NCI-H1930 (cell line): ENCODE results near the gene PPCDC.
A peak's percentile ranks its signal among the peaks of the same experiment; 100 is the strongest.

Experiments used
- DNase-seq, 2 experiments: peaks; one replicate each; lab custom pipeline; 2025; lab: John Stamatoyannopoulos, UW

Gene PPCDC

DNA sequence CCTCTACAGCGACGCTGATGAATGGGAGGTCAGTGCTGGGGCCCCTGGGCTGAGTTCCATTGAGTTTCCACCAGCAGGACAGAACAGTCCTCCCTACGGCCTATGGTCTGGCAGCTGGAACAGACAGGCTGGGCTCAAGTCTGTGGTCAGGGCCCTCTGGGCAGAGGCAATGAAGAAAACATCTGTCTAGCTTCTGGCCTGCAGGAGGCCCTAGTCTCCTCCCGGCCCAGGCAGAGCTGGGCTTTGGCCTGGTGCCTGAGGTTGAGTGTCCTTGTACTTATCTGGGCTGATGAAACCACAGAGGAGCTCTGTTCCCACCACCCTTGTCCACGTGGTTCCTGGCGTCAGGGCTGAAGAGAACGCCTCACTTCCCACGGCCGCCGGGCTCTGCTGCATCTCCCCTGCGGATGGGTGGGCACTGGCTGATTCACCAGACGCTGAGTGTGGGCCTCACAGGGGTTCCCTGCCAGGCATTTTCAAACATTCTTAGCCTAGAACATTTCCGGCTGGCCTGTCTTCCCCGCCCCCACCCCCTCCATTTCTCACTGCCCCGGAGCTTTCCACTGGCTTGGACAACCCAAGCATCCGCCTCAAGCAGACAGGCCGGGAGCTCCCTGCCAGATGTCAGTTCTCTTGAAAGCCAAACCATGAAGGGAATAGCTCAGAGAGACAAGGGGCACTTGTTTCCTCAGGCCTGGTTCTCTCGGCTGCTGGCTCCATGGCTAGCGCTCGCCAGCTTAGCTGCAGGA, 20.3 kb downstream of the PPCDC start:
- DNase-seq, result no peak

- no peak for DNase-seq
Measured at GRCh38 chr15:75044258-75044878, 21.0 kb downstream of the PPCDC start.

DNA sequence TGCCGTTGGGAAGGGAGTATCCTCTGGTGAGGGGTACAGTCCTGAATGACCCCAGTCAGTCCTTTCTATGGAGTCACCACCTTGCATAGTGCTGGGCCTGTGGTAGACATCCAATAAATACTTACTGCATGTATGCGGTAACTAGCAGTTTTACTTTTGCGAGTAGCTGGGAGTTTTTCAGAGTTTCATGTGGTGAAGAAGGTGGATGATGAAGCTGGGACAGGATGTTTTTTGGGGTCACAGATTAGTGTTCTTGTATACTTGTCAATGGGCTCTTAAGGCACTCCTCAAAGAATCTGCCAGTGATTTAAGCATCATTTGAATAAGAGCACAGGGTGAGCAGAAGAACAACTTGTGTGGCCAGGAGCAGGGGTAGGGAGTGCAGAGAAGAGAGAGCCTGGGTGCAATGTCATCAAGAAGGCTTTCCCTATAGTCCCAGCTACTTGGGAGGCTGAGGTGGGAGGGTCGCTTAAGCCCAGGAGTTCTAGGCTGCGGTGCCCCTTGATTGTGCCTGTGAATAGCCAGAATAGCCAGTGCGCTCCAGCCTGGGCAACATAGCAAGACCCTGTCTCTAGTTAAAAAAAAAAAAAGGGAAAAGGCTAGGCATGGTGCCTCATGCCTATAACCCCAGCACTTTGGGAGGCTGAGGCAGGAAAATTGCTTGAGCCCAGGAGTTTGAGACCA, 22.1 kb downstream of the PPCDC start:
- no peak for DNase-seq

DNA sequence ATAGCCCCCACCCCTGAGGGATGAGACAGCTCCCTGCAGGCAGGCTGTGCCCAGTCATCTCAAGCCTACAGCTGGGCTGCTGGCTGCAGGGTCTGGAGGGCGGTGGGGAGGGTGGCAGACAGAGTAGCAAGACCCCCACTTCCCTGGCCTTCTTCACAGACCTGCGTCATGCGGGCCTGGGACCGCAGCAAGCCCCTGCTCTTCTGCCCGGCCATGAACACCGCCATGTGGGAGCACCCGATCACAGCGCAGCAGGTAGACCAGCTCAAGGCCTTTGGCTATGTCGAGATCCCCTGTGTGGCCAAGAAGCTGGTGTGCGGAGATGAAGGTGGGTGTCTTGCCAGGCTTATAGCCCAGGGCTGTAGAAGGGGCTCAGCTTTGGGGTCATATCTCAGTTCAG, 25.0 kb downstream of the PPCDC start:
- no peak for DNase-seq

- no peak for DNase-seq
Measured at GRCh38 chr15:75049392-75049791, 26.0 kb downstream of the PPCDC start.

DNA sequence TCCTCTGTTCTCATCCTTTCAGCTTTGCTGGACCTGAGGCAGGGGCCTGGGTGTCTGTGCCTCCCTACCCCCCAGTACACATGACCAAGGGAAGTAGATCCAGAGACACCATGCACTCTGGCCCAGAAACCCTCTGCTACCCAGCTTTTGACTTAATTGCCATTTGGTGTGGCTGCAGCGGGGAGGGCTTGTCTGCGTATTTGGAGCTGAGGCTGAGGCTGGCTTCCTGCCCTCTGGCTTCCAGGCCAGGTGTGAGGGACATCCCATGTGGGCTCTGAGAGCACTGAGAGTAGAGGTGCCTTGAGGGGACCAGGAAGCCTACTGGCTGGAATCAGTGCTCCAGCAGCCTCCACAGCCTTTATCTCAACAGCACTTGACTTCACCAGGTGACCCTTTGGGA, 26.9 kb downstream of the PPCDC start:
- no peak for DNase-seq

DNA sequence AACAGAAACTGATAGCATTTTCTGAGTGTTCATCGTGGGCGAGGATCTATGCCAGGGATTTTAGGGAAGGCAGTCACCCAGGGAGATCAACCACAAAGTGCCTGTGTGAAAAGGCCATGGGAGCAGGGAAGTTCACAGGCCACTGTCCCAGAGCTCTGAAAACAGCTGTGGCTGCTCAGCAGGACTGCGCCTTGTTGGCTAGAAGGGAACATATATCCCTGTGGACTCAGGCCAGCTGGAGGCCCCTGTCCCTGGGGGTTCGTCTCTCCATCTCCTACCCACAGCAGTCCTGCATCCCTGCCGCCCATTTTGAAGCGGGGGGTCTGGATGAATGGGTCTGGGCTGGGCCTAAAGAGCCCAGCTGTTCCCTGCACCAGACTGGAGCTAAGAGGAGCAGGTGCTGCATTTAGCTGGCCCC, 27.8 kb downstream of the PPCDC start:
- DNase-seq, result no peak

DNA sequence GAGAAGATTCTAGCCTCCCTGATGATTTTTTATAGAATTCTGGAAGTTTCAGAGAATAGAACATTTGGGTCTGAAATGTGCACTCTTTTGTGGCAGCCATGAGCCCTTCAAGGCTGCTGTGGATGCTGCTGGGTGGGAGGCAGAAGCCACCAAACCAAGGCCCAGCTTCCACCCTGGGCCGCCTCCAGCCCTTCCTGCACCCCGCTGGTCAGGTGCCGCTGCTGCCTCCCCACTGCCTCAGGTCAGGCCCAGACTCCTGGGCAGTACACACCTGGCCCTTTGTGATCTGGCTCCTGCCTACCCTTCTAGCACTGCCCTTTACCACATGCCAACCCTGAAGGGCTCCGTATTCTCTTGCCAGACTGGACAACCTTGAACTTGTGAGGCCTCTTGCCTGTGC, 28.3 kb downstream of the PPCDC start:
- no peak for DNase-seq

DNA sequence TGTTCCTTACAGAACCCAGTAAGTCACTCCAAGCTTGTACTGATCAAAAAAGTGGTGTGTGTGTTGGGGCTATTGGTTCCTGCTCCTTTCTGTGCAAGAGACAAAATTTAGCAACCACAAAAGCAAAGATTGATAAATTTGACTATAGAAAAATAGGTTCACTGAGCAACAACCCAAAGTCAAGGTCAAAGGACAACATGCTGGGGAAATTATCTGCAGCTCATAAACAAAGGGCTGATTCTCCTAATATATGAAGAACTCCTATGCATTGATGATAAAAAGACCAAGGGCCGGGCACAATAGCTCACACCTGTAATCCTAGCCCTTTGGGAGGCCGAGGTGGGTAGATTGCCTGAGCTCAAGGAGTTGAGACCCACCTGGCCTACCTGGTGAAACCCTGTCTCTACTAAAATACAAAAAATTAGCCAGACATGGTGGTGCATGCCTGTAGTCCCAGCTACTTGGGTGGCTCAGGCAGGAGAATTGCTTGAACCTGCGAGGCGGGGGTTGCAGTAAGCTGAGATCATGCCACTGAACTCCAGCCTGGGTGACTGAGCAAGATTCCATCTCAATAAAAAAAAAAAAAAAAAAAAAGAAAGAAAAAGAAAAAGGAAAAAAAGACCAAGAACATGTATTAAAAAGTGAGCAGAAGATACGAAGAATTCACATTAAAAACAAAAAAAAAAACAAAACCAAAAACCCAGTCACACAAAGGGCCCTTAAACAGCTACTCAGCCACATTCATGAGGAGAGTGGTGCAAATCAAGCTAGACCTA, 29.8 kb downstream of the PPCDC start:
- DNase-seq, result no peak

GRCh38 chr15:75053748-75054125, 30.3 kb downstream of the PPCDC start:
- no peak for DNase-seq

DNA sequence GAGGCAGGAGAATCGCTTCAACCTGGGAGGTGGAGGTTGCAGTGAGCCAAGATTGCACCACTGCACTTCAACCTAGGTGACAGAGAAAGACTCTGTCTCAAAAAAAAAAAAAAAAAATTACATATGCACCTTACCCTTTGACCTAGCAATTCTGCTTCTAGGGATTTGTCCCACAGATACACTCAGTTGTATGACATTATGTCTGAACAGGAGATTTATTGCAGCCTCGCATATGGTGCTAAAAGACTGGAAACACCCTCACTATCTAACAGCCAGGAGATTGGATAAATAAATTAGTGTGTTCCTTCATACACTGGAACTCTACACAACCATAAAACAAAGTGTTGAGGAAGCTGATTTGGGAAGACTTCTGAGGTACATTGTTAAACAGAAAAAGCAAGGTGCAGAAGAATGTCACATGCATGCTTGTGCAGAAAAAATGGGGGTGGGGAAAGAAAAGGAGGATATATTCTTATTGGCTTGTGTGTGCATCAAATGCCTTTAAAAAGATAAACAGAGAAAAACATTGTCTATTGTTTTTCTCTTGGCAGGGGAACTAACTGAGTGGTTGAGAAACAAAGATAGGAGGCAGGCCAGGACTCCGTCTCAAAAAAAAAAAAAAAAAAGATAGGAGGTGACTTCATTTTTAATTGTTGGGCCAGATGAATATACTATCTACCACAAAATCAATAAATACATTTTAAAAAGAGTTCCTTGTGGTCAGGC, 30.9 kb downstream of the PPCDC start:
- DNase-seq, result no peak

DNA sequence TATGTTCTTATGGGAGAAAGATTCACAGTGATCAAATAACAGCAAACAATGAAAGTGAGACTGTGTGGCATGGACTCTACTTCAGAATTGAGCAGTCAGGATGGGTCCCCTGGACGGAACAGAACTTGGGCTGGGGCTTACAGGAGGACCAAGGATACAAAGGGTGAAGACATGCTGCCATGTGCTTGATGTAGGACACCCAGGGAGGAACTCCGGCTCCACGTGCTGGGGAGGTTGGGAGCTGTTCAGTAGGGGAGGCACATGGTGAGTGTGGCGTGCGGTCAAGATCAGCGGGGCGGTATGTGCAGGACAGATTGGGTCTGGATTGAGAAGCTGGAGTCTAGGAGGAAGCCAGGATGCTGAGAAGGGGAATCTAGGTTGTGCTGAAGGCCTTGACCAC, 32.6 kb downstream of the PPCDC start:
- no peak for DNase-seq

- DNase-seq, result no peak
Measured at GRCh38 chr15:75058127-75058905, 34.9 kb downstream of the PPCDC start.

DNA sequence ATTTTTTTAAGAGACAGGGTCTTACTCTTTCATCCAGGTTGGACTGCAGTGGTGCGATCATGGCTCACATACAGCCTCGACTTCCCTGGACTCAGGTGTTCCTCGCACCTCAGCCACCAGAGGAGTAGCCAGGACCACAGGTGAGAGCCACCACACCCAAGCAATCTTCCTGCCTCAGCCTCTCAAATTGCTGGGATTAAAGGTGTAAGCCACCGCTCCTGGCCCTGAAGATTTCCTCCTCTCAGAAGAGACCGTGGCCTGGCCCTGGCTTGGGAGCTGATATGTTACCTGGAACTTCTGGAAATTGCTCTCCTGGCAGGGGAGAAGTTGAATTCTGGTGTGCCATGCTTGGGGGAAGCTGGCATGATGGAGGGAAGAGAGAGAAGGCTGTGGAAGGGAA, 36.2 kb downstream of the PPCDC start:
- DNase-seq, result no peak

DNA sequence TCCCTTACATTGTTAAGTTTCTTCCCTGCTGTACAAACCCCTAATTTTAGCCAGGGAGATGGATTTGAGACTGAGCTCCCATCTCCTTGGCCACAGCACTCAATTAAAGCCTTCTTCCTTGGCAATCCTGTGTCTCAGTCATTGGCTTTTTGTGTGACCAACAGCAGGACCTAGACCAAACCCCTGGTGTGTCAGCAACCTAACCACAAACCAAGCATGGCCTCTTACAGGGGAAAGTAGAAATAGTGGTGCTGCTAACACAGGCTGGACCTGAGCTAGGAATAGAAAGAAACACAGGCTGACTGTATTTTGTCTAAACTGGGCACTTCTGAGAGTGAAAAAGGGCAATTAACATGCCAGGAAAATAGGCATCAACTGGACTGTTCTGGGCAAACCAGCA, 37.9 kb downstream of the PPCDC start:
- DNase-seq, result no peak

- no peak for DNase-seq
Measured at GRCh38 chr15:75062706-75063105, 39.3 kb downstream of the PPCDC start.

DNA sequence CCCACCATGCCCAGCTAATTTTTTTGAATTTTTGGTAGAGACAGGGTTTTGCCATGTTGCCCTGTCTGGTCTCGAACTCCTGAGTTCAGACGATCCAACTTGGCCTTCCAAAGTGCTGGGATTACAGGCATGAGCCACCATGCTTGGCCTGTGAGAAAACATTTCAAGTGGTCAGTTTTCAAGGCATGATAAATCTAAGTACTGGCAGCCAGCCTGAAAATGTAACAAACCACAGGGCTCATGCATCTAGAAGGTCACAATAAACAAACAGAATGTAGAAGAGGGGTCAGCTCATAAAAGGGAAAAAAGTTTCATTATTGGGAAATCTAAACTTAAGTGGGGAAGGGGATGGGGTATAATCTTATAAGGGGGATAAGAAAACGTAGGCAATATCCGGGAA, 39.9 kb downstream of the PPCDC start:
- DNase-seq, result no peak

DNA sequence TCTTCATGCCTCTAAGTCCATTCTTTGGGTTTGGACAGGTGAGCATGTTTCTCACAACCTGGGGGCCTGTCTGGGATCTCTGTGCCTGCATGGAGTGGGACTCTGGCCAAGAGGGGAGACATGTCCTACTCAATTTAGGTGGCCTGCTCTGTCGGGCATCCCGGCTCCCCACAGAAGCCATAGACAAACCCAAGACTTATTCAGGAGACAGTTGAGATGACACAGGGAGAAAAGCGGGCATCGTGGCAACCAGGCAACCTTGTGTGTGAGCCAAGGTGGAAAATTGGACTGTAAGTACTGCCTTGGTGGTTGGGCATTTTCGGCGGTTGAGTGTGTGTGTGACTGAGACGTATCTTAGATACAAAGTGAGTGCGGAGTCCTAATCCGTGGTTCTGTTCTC, 40.5 kb downstream of the PPCDC start:
- DNase-seq, result no peak

- DNase-seq, result no peak
Measured at GRCh38 chr15:75064846-75065245, 41.5 kb downstream of the PPCDC start.

DNA sequence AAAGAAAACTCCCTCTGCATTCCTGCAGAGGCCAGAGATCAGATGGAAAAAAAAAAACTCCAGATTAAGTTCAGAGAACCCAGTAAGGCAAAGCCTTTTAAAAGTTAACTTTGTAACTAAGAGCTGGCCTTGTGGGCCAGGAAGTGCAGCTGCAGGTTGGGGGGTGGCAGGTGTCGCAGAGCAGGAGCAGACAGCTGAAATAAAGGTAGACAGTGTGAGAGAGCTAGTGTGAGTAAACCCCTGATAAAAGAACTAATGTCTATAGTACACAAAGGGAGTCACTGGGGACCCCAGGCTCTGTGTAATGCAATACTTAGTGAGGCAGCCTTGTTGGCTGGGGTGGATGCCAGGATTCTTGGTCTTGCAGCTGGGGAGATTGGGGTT, 42.1 kb downstream of the PPCDC start:
- DNase-seq, result peak; percentile 16 to 40

GRCh38 chr15:75065851-75066509, 42.6 kb downstream of the PPCDC start:
- no peak for DNase-seq
